ENCODE measurements around the gene VEGFA.

- no peak for TF ChIP-seq POLR2A (IDR thresholded peaks at IDR 0.05)
- TF ChIP-seq POLR2AphosphoS5 (IDR thresholded peaks at IDR 0.05; ENCODE audit: insufficient read depth in 1 of 2, low read depth in 1 of 2), result no peak
Measured at GRCh38 chr6:43772681-43773049, 2.7 kb downstream of the VEGFA start.

Measured in vagina (tissue), 2 donors.